K562 (cell line): ENCODE measurements around the gene HGS. TPM values are rescaled to one million over a fixed set of nuclear protein-coding genes. Genes with fewer than 3 reads are reported as not detected.

Experiments
- CBFB ChIP-seq: sonication (generic); formaldehyde crosslinking; IDR thresholded peaks from 2 replicates; pipeline ENCODE4 v1.4.0; 2020; ENCODE audit warnings: mild to moderate bottlenecking, missing genetic modification reagents
- CEBPG ChIP-seq, 3 experiments: fragments of 200-800 bp in 1 of 3; sonication (Bioruptor generic) in 1 of 3; sonication (generic) in 1 of 3; formaldehyde crosslinking in 1 of 3; IDR thresholded peaks in 2 of 3; conservative IDR thresholded peaks in 1 of 3; 2 replicates each; pipeline versions ENCODE4 v1.6.1 to v1.8.0; 2016 to 2022; ENCODE audit warnings: missing compliant biosample characterization in 2 of 3, missing genetic modification characterization in 2 of 3, mild to moderate bottlenecking in 1 of 3, missing genetic modification reagents in 1 of 3
- FOXA3 ChIP-seq, 2 experiments: fragments of 450-650 bp in 1 of 2; sonication (generic) in 1 of 2; formaldehyde crosslinking; IDR thresholded peaks in 1 of 2; conservative IDR thresholded peaks in 1 of 2; 2 replicates each; pipeline versions ENCODE4 v1.4.0 to v1.8.0; 2020 to 2022; ENCODE audit warnings: mild to moderate bottlenecking in 2 of 2, missing genetic modification reagents in 1 of 2
- FOXK2 ChIP-seq, 2 experiments: fragments of 450-650 bp; IDR thresholded peaks in 1 of 2; conservative IDR thresholded peaks in 1 of 2; 2 replicates each; pipeline ENCODE4 v1.6.1; 2016; ENCODE audit warnings: low read depth in 2 of 2, mild to moderate bottlenecking in 1 of 2
- HNRNPUL1 ChIP-seq: fragments of 200-400 bp; formaldehyde crosslinking; IDR thresholded peaks from 2 replicates; pipeline ENCODE4 v1.6.1; 2017; ENCODE audit warnings: low read length
- KAT8 ChIP-seq: fragments of 450-650 bp; IDR thresholded peaks from 2 replicates; pipeline ENCODE4 v1.6.1; 2016; ENCODE audit warnings: low read depth, mild to moderate bottlenecking
- MYC ChIP-seq, 2 experiments: fragments of 250-450 bp in 1 of 2; sonication (Bioruptor Pico) in 1 of 2; IDR thresholded peaks; 2 replicates each; pipeline versions ENCODE4 v1.5.1 to v1.6.1; 2012 to 2021; ENCODE audit warnings: low read depth in 2 of 2, borderline replicate concordance in 1 of 2, improper control_type of control experiment in 1 of 2, low read length in 1 of 2, mild to moderate bottlenecking in 1 of 2, moderate library complexity in 1 of 2
- OTX1 ChIP-seq: fragments of 450-650 bp; formaldehyde crosslinking; IDR thresholded peaks from 2 replicates; pipeline ENCODE4 v1.4.0; 2022; ENCODE audit warnings: mild to moderate bottlenecking
- POLR2A ChIP-seq: fragments of 450-650 bp; conservative IDR thresholded peaks from 2 replicates; pipeline ENCODE4 v1.6.1; 2016
- POLR2AphosphoS5 ChIP-seq: IDR thresholded peaks from 2 replicates; pipeline ENCODE4 v1.6.1; 2011; ENCODE audit warnings: mild to moderate bottlenecking, low read depth, low read length, moderate library complexity; ENCODE audit not compliant: control insufficient read depth, insufficient read depth
- PTBP1 ChIP-seq: fragments of 200-400 bp; formaldehyde crosslinking; IDR thresholded peaks from 2 replicates; pipeline ENCODE4 v1.6.1; 2017; ENCODE audit warnings: low read depth, low read length
- RCOR1 ChIP-seq, 2 experiments: IDR thresholded peaks; 2 replicates each; pipeline ENCODE4 v1.6.1; 2012; ENCODE audit warnings: low read depth in 2 of 2, low read length in 2 of 2, borderline replicate concordance in 1 of 2, improper control_type of control experiment in 1 of 2
- RHOXF2B ChIP-seq: fragments of 250-450 bp; sonication (Bioruptor Pico); conservative IDR thresholded peaks from 2 replicates; pipeline ENCODE4 v1.5.1; 2021
- SMARCA4 ChIP-seq: fragments of 450-650 bp; IDR thresholded peaks from 2 replicates; pipeline ENCODE4 v1.6.1; 2016
- SP1 ChIP-seq: sonication (generic); formaldehyde crosslinking; IDR thresholded peaks from 2 replicates; pipeline ENCODE4 v1.8.1; 2022; ENCODE audit warnings: mild to moderate bottlenecking, missing genetic modification reagents
- polyA plus RNA-seq, 8 experiments: library from polyadenylated mRNA; depleted of rRNA in 4 of 8; stranded (reverse) in 5 of 8; unstranded in 3 of 8; fragments of >200 nt; fragmentation: Nextera tagmentation in 2 of 8; fragmentation: Illumina TruSeq in 1 of 8; extraction: Ambion mirVana in 2 of 8; extraction: Trizol in 1 of 8; gene quantifications; 2 replicates each; pipeline versions ENCODE4 v1.2.1 to v1.2.3, GENCODE V29; 2011 to 2014; ENCODE audit warnings: inconsistent platforms in 1 of 8, missing spikeins in 1 of 8
- total RNA-seq, 7 experiments: library from RNA; depleted of rRNA in 6 of 7; stranded (reverse); fragments of >200 nt in 6 of 7; fragmentation: Illumina TruSeq in 2 of 7; extraction: Trizol in 2 of 7; gene quantifications; 2 replicates each; pipeline versions ENCODE4 v1.2.1 to v1.2.3, GENCODE V29; 2011 to 2021; ENCODE audit warnings: low replicate concordance in 1 of 7
- TF ChIP-seq, protein P1 (sequence below): fragments of 200-800 bp; sonication (Bioruptor generic); IDR thresholded peaks from 2 replicates; pipeline ENCODE4 v1.6.1; 2016; ENCODE audit warnings: missing genetic modification characterization, missing compliant biosample characterization
- TF ChIP-seq, protein P2 (sequence below): fragments of 250-450 bp; sonication (Bioruptor Pico); IDR thresholded peaks from 2 replicates; pipeline ENCODE4 v1.8.0; 2022; ENCODE audit warnings: moderate library complexity, mild to moderate bottlenecking, inconsistent platforms
- TF ChIP-seq, protein P3 (sequence below): fragments of 450-650 bp; formaldehyde crosslinking; conservative IDR thresholded peaks from 2 replicates; pipeline ENCODE4 v1.4.0; 2022; ENCODE audit warnings: mild to moderate bottlenecking, missing genetic modification characterization

The HGS gene
- total and polyA plus RNA-seq, 9 of the 15 experiments (the other 6 are each of a cell fraction or from before 2014, with no cell fraction given) = 3.9 to 176 (median 77.1) TPM

DNA sequence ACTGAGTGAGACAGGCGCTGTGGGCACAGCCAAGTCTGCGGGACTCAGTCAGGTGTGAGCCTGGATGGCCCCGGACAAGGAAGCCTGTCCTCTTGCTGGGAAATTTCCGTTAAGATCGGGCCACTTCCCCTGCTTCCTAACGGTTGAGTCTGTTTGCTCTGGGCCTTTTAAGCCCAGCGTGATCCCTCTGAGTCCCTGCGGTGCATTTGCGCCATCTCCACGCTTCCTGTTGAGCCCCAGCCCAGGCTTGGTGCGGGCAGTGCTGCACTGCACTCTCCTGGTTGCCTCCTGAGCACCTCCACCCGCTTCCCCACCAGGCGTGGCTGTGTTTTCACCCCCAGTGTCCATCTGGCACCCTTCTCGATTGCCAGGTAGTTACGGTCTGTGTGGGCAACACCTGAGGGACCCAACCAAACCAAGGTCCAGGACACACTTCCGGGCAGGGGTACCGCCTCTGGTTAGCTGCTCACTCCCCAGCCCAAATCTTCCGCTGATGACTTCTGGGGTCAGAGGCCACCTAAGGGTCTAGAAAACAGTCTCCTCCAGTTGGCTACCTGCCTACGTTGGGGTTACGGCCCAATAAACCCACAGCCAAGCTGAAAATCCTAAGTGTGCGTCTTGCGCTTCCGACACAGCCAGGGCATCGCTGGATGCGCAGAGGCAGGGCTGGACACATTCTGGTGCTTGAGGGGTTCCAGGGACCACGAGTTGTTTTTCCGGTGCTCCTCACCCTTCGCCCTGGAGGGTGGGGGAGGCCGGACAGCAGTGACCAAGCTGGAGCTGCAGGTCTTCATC lies 26.9 kb downstream of the HGS start (continued):
- TF ChIP-seq, protein P1, sequence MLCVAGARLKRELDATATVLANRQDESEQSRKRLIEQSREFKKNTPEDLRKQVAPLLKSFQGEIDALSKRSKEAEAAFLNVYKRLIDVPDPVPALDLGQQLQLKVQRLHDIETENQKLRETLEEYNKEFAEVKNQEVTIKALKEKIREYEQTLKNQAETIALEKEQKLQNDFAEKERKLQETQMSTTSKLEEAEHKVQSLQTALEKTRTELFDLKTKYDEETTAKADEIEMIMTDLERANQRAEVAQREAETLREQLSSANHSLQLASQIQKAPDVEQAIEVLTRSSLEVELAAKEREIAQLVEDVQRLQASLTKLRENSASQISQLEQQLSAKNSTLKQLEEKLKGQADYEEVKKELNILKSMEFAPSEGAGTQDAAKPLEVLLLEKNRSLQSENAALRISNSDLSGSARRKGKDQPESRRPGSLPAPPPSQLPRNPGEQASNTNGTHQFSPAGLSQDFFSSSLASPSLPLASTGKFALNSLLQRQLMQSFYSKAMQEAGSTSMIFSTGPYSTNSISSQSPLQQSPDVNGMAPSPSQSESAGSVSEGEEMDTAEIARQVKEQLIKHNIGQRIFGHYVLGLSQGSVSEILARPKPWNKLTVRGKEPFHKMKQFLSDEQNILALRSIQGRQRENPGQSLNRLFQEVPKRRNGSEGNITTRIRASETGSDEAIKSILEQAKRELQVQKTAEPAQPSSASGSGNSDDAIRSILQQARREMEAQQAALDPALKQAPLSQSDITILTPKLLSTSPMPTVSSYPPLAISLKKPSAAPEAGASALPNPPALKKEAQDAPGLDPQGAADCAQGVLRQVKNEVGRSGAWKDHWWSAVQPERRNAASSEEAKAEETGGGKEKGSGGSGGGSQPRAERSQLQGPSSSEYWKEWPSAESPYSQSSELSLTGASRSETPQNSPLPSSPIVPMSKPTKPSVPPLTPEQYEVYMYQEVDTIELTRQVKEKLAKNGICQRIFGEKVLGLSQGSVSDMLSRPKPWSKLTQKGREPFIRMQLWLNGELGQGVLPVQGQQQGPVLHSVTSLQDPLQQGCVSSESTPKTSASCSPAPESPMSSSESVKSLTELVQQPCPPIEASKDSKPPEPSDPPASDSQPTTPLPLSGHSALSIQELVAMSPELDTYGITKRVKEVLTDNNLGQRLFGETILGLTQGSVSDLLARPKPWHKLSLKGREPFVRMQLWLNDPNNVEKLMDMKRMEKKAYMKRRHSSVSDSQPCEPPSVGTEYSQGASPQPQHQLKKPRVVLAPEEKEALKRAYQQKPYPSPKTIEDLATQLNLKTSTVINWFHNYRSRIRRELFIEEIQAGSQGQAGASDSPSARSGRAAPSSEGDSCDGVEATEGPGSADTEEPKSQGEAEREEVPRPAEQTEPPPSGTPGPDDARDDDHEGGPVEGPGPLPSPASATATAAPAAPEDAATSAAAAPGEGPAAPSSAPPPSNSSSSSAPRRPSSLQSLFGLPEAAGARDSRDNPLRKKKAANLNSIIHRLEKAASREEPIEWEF (CRISPR knock-in tag) = no peak
- TF ChIP-seq SP1 (CRISPR knock-in tag) (no peak), OTX1 (CRISPR knock-in tag) (no peak), RCOR1 (IDR thresholded peaks at IDR 0.05; ENCODE audit: borderline replicate concordance in 1 of 2, low read depth in 2 of 2, low read length in 2 of 2) (no peak), FOXK2 (conservative IDR thresholded peaks at IDR 0.05 in 1 of 2, IDR thresholded peaks at IDR 0.05 in 1 of 2; ENCODE audit: low read depth in 2 of 2) (no peak), POLR2AphosphoS5 (no peak), CBFB (CRISPR knock-in tag) (no peak), MYC (IDR thresholded peaks at IDR 0.05; ENCODE audit: low read depth, low read length) (no peak), MYC (CRISPR knock-in tag; IDR thresholded peaks at IDR 0.05; ENCODE audit: borderline replicate concordance, low read depth) (no peak), CEBPG (CRISPR knock-in tag; IDR thresholded peaks at IDR 0.05) (no peak), CEBPG (tag; conservative IDR thresholded peaks at IDR 0.05 in 1 of 2, IDR thresholded peaks at IDR 0.05 in 1 of 2) (no peak), FOXA3 (CRISPR knock-in tag; conservative IDR thresholded peaks at IDR 0.05 in 1 of 2, IDR thresholded peaks at IDR 0.05 in 1 of 2) (0 out of 4 replicates have a peak, but pooled peaks of 1 of the 2 experiments have one; percentile 20), SMARCA4 (no peak), PTBP1 (0 out of 2 replicates have a peak, but pooled peaks have one; percentile 13), RHOXF2B (CRISPR knock-in tag) (no peak), POLR2A (peak; percentile 18), KAT8 (no peak), HNRNPUL1 (no peak)
- TF ChIP-seq, protein P2, sequence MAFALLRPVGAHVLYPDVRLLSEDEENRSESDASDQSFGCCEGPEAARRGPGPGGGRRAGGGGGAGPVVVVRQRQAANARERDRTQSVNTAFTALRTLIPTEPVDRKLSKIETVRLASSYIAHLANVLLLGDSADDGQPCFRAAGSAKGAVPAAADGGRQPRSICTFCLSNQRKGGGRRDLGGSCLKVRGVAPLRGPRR (CRISPR knock-in tag) = no peak
- TF ChIP-seq, protein P3, sequence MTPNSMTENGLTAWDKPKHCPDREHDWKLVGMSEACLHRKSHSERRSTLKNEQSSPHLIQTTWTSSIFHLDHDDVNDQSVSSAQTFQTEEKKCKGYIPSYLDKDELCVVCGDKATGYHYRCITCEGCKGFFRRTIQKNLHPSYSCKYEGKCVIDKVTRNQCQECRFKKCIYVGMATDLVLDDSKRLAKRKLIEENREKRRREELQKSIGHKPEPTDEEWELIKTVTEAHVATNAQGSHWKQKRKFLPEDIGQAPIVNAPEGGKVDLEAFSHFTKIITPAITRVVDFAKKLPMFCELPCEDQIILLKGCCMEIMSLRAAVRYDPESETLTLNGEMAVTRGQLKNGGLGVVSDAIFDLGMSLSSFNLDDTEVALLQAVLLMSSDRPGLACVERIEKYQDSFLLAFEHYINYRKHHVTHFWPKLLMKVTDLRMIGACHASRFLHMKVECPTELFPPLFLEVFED (CRISPR knock-in tag) = no peak
